HCT116 (cell line): ENCODE measurements around the gene ENSA. TPM values are rescaled to one million over a fixed set of nuclear protein-coding genes. Genes with fewer than 3 reads are reported as not detected.
A peak's percentile ranks its signal among the peaks of the same experiment; 100 is the strongest.

Experiments
- ATAC-seq: fragments of 200-7000 bp; cut with Tn5 transposase; 2 replicates; pipeline ENCODE4 v1.9.1; 2020; ENCODE audit warnings: mild to moderate bottlenecking, moderate library complexity
- BruUV-seq: library from RNA; stranded (reverse); fragments of 400-500 nt; replicated peaks from 2 replicates; lab custom pipeline; 2021; lab: Mats Ljungman, UMichigan
- CTCF ChIA-PET: fragments of 300-600 bp; sonication (Branson Sonifier 250); formaldehyde crosslinking; loops from one replicate; lab custom pipeline; 2021; ENCODE audit warnings: antibody characterized with exemption; lab: Charles Lee
- POLR2A ChIA-PET: fragments of 300-600, 350-600 bp; sonication (Branson Sonifier 250); formaldehyde crosslinking; loops from one replicate; lab custom pipeline; 2021; ENCODE audit warnings: antibody characterized with exemption; lab: Charles Lee
- RAD21 ChIA-PET, 2 experiments: fragments of 300-600 bp; sonication (Branson Sonifier 250); formaldehyde crosslinking; loops; one replicate each; lab custom pipeline; 2023; ENCODE audit warnings: low total read pairs in 2 of 2; ENCODE audit not compliant: uncharacterized antibody in 2 of 2, unreplicated experiment in 2 of 2, low non-redundant PET in 1 of 2; lab: Charles Lee
- DNase-seq: peaks from one replicate; pipeline ENCODE4 v3.0.0-alpha.2; 2010; ENCODE audit warnings: low read depth, low spot score
- H2AFZ ChIP-seq: fragments of 200-600 bp; shearing (Covaris generic), sonication (generic); 2 replicates; pipeline ENCODE4 v1.6.1; 2017; ENCODE audit warnings: low read depth, mixed run types, mixed read lengths, antibody characterized with exemption, low read length; ENCODE audit not compliant: poor library complexity, severe bottlenecking
- H3K27ac ChIP-seq: 2 replicates; pipeline ENCODE4 v1.5.1; 2012; ENCODE audit warnings: low read depth, low read length
- H3K27me3 ChIP-seq: fragments of 200-600 bp; sonication (generic); 2 replicates; pipeline ENCODE4 v1.6.1; 2016; ENCODE audit warnings: mixed run types, low read length, mixed read lengths; ENCODE audit not compliant: insufficient read depth
- H3K36me3 ChIP-seq, 2 experiments: fragments of 200-500 bp in 1 of 2; fragments of 200-600 bp in 1 of 2; sonication (Bioruptor generic) in 1 of 2; sonication (generic) in 1 of 2; 2 replicates each; pipeline versions ENCODE4 v1.5.1 to v1.6.1; 2014 to 2016; ENCODE audit warnings: low read length in 2 of 2, inconsistent platforms in 1 of 2, mixed read lengths in 1 of 2, mixed run types in 1 of 2; ENCODE audit not compliant: insufficient read depth in 2 of 2, control insufficient read depth in 1 of 2
- H3K4me1 ChIP-seq, 2 experiments: fragments of 200-600 bp in 1 of 2; sonication (generic) in 1 of 2; 2 replicates each; pipeline versions ENCODE4 v1.5.1 to v1.6.1; 2012 to 2017; ENCODE audit warnings: low read length in 2 of 2, inconsistent platforms in 1 of 2, mild to moderate bottlenecking in 1 of 2, mixed read lengths in 1 of 2, mixed run types in 1 of 2, moderate library complexity in 1 of 2; ENCODE audit not compliant: insufficient read depth in 2 of 2, control insufficient read depth in 1 of 2
- H3K4me2 ChIP-seq: fragments of 200-600 bp; sonication (generic); 2 replicates; pipeline ENCODE4 v1.6.1; 2017; ENCODE audit warnings: mixed run types, low read length, mixed read lengths
- H3K4me3 ChIP-seq, 2 experiments: fragments of 200-600 bp in 1 of 2; sonication (generic) in 1 of 2; replicated peaks in 1 of 2; 2 replicates each; pipeline ENCODE4 v1.5.1; 2011 to 2016; ENCODE audit warnings: low read length in 2 of 2, control low read depth in 1 of 2, low read depth in 1 of 2, mild to moderate bottlenecking in 1 of 2, mixed read lengths in 1 of 2, mixed run types in 1 of 2
- H3K79me2 ChIP-seq: fragments of 200-600 bp; sonication (generic); 2 replicates; pipeline ENCODE4 v1.6.1; 2017; ENCODE audit warnings: mild to moderate bottlenecking, mixed run types, low read length, moderate library complexity, mixed read lengths; ENCODE audit not compliant: insufficient read depth
- H3K9ac ChIP-seq: fragments of 200-600 bp; sonication (generic); 2 replicates; pipeline ENCODE4 v1.6.1; 2016; ENCODE audit warnings: low read length, mixed read lengths
- H3K9me2 ChIP-seq: fragments of 200-600 bp; sonication (generic), shearing (Covaris generic); 2 replicates; pipeline ENCODE4 v1.6.1; 2017; ENCODE audit warnings: mixed run types, mild to moderate bottlenecking, moderate library complexity; ENCODE audit not compliant: insufficient read depth
- H3K9me3 ChIP-seq, 2 experiments: fragments of 200-500 bp in 1 of 2; fragments of 200-600 bp in 1 of 2; sonication (Bioruptor generic) in 1 of 2; sonication (generic) in 1 of 2; 2 replicates each; pipeline ENCODE4 v1.6.1; 2014 to 2017; ENCODE audit warnings: low read length in 2 of 2, mixed read lengths in 2 of 2, inconsistent platforms in 1 of 2, low read depth in 1 of 2, mild to moderate bottlenecking in 1 of 2, mixed run types in 1 of 2, moderate library complexity in 1 of 2; ENCODE audit not compliant: control insufficient read depth in 1 of 2, insufficient read depth in 1 of 2
- H4K20me1 ChIP-seq: fragments of 200-600 bp; sonication (generic), shearing (Covaris generic); 2 replicates; pipeline ENCODE4 v1.6.1; 2017; ENCODE audit warnings: mixed run types, mild to moderate bottlenecking, moderate library complexity; ENCODE audit not compliant: insufficient read depth
- RAD21 ChIP-seq: IDR thresholded peaks from 2 replicates; pipeline ENCODE4 v1.6.1; 2012; ENCODE audit warnings: low read depth, mild to moderate bottlenecking
- SIN3A ChIP-seq: IDR thresholded peaks from 2 replicates; pipeline ENCODE4 v1.6.1; 2012; ENCODE audit warnings: low read depth
- intact Hi-C: fragments of 100-400 bp; cut with micrococcal nuclease; formaldehyde crosslinking; loops from 2 replicates; pipeline ENCODE4 v1.10.0; 2022
- total RNA-seq: library from RNA; stranded (reverse); gene quantifications from one replicate; pipeline ENCODE4 v1.2.1, GENCODE V29; 2021; ENCODE audit not compliant: unreplicated experiment
- TF ChIP-seq, protein P1 (sequence below), 3 experiments: fragments of 200-600 bp in 1 of 3; sonication (generic) in 1 of 3; IDR thresholded peaks in 2 of 3; conservative IDR thresholded peaks in 1 of 3; 2 replicates each; pipeline ENCODE4 v1.5.1; 2012 to 2017; ENCODE audit warnings: low read depth in 2 of 3, low read length in 2 of 3, antibody characterized with exemption in 1 of 3, borderline replicate concordance in 1 of 3, control low read depth in 1 of 3, mild to moderate bottlenecking in 1 of 3, mixed read lengths in 1 of 3, mixed run types in 1 of 3, moderate library complexity in 1 of 3; ENCODE audit not compliant: insufficient read depth in 1 of 3

ENSA gene
- total RNA-seq, 1 experiment from 2014 or later, result 130 TPM

GRCh38 chr1:150621497-150622302 is 7.7 kb downstream of the ENSA start:
- RAD21 ChIA-PET, result interaction anchor here in 1 of 2 experiments (0.6 kb wide), 1 partner anchor 19 kb away, joined by 3 read pairs; no protein-coding TSS in a partner anchor
- no peak overlapping the region for H3K4me2 ChIP-seq
- no peak overlapping the region for H3K4me3 ChIP-seq
- H4K20me1 ChIP-seq, result no peaks in the 10 kb centered on the region
- no peak for ATAC-seq
- BruUV-seq, result TSS peak; percentile 17
- no peak overlapping the region for H3K27ac ChIP-seq
- no peaks in the 10 kb centered on the region for H3K27me3 ChIP-seq
- peaks cover 8 to 44% of the 10 kb centered on the region in 2 experiments for H3K4me1 ChIP-seq
- CTCF ChIA-PET, result interaction anchor here (1.0 to 3.2 kb wide), 2 partner anchors 60 to 191 kb away, joined by 3 to 15 read pairs; no protein-coding TSS in a partner anchor
- TF ChIP-seq RAD21 (peak; percentile 61), SIN3A (no peak)
- TF ChIP-seq, protein P1, sequence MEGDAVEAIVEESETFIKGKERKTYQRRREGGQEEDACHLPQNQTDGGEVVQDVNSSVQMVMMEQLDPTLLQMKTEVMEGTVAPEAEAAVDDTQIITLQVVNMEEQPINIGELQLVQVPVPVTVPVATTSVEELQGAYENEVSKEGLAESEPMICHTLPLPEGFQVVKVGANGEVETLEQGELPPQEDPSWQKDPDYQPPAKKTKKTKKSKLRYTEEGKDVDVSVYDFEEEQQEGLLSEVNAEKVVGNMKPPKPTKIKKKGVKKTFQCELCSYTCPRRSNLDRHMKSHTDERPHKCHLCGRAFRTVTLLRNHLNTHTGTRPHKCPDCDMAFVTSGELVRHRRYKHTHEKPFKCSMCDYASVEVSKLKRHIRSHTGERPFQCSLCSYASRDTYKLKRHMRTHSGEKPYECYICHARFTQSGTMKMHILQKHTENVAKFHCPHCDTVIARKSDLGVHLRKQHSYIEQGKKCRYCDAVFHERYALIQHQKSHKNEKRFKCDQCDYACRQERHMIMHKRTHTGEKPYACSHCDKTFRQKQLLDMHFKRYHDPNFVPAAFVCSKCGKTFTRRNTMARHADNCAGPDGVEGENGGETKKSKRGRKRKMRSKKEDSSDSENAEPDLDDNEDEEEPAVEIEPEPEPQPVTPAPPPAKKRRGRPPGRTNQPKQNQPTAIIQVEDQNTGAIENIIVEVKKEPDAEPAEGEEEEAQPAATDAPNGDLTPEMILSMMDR (IDR thresholded peaks at IDR 0.05 in 2 of 3, conservative IDR thresholded peaks at IDR 0.05 in 1 of 3; ENCODE audit: borderline replicate concordance in 1 of 3, insufficient read depth in 1 of 3, low read depth in 2 of 3, low read length in 2 of 3), result peak; percentile 56 to 71 (median 65); a peak in 5 of 6 replicates
- no peaks in the 10 kb centered on the region for H3K9me2 ChIP-seq
- H2AFZ ChIP-seq, result no peak overlapping the region
- H3K79me2 ChIP-seq, result peaks cover 8% of the 10 kb centered on the region; the same call in 1 of the 2 replicates
- DNase-seq, result no peak
- no peak overlapping the region for H3K9ac ChIP-seq
- intact Hi-C loops, result loop anchor here (2.0 to 10.0 kb wide), 3 partner anchors 43 to 303 kb away; partner anchors contain the start of genes MCL1 and SETDB1
- H3K9me3 ChIP-seq, result no peaks in the 10 kb centered on the region
- peaks cover 19 to 47% of the 10 kb centered on the region in 2 experiments for H3K36me3 ChIP-seq
- POLR2A ChIA-PET, result interaction anchor here (2.2 to 3.4 kb wide), 3 partner anchors 8 to 61 kb away, joined by 7 to 28 read pairs (median 8); partner anchors contain the start of genes ENSA and MCL1
